Thyroid gland (tissue), 4 donors: ENCODE measurements around the gene MAB21L3. TPM values are rescaled to one million over a fixed set of nuclear protein-coding genes. Genes with fewer than 3 reads are reported as not detected.

Experiments
- DNase-seq, 2 donors: peaks; one replicate each; pipeline ENCODE4 v3.0.0-alpha.2; 2019
- H3K27ac ChIP-seq, 3 donors: fragments of 200-600 bp; sonication (generic); 1 replicate in 2 of 3; 2 replicates in 1 of 3; pipeline ENCODE4 v1.5.1; 2016 to 2019; ENCODE audit warnings: mild to moderate bottlenecking in 1 of 3, moderate library complexity in 1 of 3
- H3K27me3 ChIP-seq: fragments of 200-600 bp; sonication (generic); one replicate; pipeline ENCODE4 v1.5.1; 2019
- H3K36me3 ChIP-seq, 2 donors: fragments of 200-600 bp; sonication (generic); one replicate each; pipeline ENCODE4 v1.5.1; 2016 to 2019
- H3K4me1 ChIP-seq, 2 donors: fragments of 200-600 bp; sonication (generic); one replicate each; pipeline ENCODE4 v1.5.1; 2017 to 2019
- H3K4me3 ChIP-seq, 3 donors: fragments of 200-600 bp; sonication (generic); replicated peaks in 1 of 3; 1 replicate in 2 of 3; 2 replicates in 1 of 3; pipeline ENCODE4 v1.5.1; 2016; ENCODE audit warnings: mild to moderate bottlenecking in 1 of 3
- H3K9me3 ChIP-seq: fragments of 200-600 bp; sonication (generic); one replicate; pipeline ENCODE4 v1.5.1; 2017
- CTCF ChIP-seq, 6 experiments: fragments of 200-600 bp in 3 of 6; fragments of 450-650 bp in 3 of 6; sonication (generic) in 3 of 6; IDR thresholded peaks; one replicate each; pipeline ENCODE4 v1.5.1; 2016 to 2019; ENCODE audit warnings: antibody characterized with exemption in 6 of 6, mild to moderate bottlenecking in 2 of 6, inconsistent platforms in 1 of 6, moderate library complexity in 1 of 6
- POLR2A ChIP-seq, 2 donors: fragments of 450-650 bp; IDR thresholded peaks; one replicate each; pipeline ENCODE4 v1.6.1; 2017; ENCODE audit warnings: antibody characterized with exemption in 2 of 2, mild to moderate bottlenecking in 2 of 2, moderate library complexity in 1 of 2
- WGBS, 2 donors: methylation state at CpG; one replicate each; pipeline ENCODE4 v1.1.5; 2017; 5-methylcytosine and 5-hydroxymethylcytosine counted together
- intact Hi-C: fragments of 100-400 bp; cut with DNase I; formaldehyde crosslinking; loops from one replicate; pipeline ENCODE4 v1.15.1; 2023
- total RNA-seq, 4 donors: library from RNA; depleted of rRNA; stranded (reverse); fragments of >200 nt; gene quantifications; one replicate each; pipeline ENCODE4 v1.2.3, GENCODE V29; 2016

Gene MAB21L3
- total RNA-seq, 4 donors from 2014 or later = 0.34 to 0.89 (median 0.73) TPM

DNA sequence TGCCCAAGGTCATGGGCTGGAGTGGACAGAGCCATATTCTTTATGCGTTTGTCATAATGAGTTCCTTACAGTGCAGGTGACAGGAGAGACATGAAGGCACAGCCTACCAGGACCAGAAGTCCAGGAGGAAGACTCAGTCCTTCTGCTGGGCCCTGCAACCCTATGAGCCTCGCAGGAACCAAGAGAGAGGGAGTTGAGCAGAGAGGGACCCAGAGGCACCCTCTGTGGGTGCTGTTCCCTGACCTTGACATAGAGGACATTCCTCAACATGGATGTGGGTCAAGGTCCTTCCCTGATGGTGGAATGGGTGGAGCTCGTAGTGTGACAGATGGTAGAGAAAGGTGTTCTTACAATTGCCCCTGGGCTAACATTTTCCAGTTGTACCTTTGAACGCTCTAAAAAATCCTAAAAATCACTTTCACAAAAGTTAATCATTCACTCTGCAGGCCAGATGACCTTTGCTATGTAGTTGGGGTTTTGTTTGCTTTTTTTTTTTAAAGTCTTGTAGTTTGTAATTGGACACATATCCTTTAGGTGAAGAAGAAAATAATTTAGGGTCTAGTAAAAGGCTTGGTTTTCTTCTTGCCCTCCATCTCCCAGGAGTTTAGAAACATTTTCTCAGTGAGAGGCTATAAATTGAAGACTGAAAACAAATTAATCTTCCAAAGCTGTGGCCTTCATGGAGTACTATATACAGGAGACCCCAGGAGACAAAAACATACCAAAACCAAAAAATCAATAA, 41.9 kb downstream of the MAB21L3 start:
- no peak overlapping the region for H3K27ac ChIP-seq
- DNase-seq = no peak
- WGBS, 2 donors = 95 to 96% methylated on average over 4 of the region's 4 CpGs
- H3K9me3 ChIP-seq = no peaks in the 10 kb centered on the region
- TF ChIP-seq POLR2A (IDR thresholded peaks at IDR 0.05) = no peak
- no peak for TF ChIP-seq CTCF (IDR thresholded peaks at IDR 0.05)
- no peaks in the 10 kb centered on the region for H3K36me3 ChIP-seq
- peaks cover 4 to 8% of the 10 kb centered on the region in 2 donors for H3K4me1 ChIP-seq
- H3K27me3 ChIP-seq = no peaks in the 10 kb centered on the region
- intact Hi-C loops = loop anchor here (5.0 kb wide), 1 partner anchor 334 kb away; no protein-coding TSS in a partner anchor
- no peak overlapping the region for H3K4me3 ChIP-seq

DNA sequence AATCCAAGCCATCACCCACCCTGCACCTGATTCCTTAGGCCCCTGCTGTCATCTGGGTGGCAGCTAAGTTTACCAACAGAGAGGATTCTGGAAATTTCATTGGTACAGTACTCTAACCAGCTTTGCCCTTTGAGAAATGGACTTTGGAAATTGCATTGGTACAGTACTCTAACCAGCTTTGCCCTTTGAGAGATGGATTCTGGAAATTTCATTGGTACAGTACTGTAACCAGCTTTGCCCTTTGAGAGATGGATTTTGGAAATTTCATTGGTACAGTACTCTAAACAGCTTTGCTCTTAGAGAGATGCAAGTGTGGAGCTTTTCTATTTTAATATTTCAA, 42.5 kb downstream of the MAB21L3 start:
- no peaks in the 10 kb centered on the region for H3K9me3 ChIP-seq
- H3K4me3 ChIP-seq = no peak overlapping the region
- no peaks in the 10 kb centered on the region for H3K36me3 ChIP-seq
- DNase-seq = no peak
- H3K27ac ChIP-seq = no peak overlapping the region
- H3K4me1 ChIP-seq = peaks cover 4 to 8% of the 10 kb centered on the region in 2 donors
- TF ChIP-seq POLR2A (IDR thresholded peaks at IDR 0.05) (no peak), CTCF (IDR thresholded peaks at IDR 0.05) (no peak)
- intact Hi-C loops = loop anchor here (5.0 kb wide), 1 partner anchor 334 kb away; no protein-coding TSS in a partner anchor
- no peaks in the 10 kb centered on the region for H3K27me3 ChIP-seq

- Histone ChIP-seq H3K4me1 (peaks cover 4 to 8% of the 10 kb centered on the region in 2 donors), H3K36me3 (no peaks in the 10 kb centered on the region), H3K4me3 (no peak overlapping the region), H3K27ac (no peak overlapping the region), H3K27me3 (no peaks in the 10 kb centered on the region), H3K9me3 (no peaks in the 10 kb centered on the region)
- intact Hi-C loops = loop anchor here (5.0 kb wide), 1 partner anchor 333 kb away; no protein-coding TSS in a partner anchor
- 90 to 92% methylated on average over 4 of the region's 4 CpGs for WGBS, 2 donors
- no peak for TF ChIP-seq POLR2A (IDR thresholded peaks at IDR 0.05)
- TF ChIP-seq CTCF (IDR thresholded peaks at IDR 0.05) = no peak
- DNase-seq = no peak
Measured at GRCh38 chr1:116154536-116154935, 43.3 kb downstream of the MAB21L3 start.

DNA sequence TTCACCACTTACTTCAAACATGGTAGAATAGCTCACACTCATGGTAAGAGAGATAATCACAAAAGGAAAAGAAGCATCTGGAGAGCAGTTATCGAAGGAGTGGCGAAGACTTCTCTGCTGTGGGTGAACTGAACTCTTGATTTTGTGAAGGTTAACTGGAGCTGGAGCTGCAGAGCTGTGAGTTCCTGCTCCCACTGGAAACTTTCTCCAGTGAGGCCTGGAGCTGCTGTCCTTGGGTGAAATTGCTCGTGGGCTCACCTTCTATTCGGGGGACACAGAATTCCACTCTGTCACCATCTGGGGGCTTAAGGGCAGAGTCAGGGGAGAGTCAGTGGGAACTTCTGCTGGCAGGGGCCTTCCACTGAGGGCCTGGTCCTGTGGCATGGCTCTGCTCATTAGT, 45.9 kb downstream of the MAB21L3 start:
- intact Hi-C loops = no loop called here
- 91 to 94% methylated on average over 4 of the region's 4 CpGs for WGBS, 2 donors
- H3K36me3 ChIP-seq = no peaks in the 10 kb centered on the region
- no peaks in the 10 kb centered on the region for H3K9me3 ChIP-seq
- H3K4me3 ChIP-seq = no peak overlapping the region
- no peak for DNase-seq
- H3K4me1 ChIP-seq = peaks cover 0 to 2% of the 10 kb centered on the region in 2 donors
- no peaks in the 10 kb centered on the region for H3K27me3 ChIP-seq
- TF ChIP-seq CTCF (IDR thresholded peaks at IDR 0.05) = no peak
- TF ChIP-seq POLR2A (IDR thresholded peaks at IDR 0.05) = no peak
- H3K27ac ChIP-seq = no peak overlapping the region

DNA sequence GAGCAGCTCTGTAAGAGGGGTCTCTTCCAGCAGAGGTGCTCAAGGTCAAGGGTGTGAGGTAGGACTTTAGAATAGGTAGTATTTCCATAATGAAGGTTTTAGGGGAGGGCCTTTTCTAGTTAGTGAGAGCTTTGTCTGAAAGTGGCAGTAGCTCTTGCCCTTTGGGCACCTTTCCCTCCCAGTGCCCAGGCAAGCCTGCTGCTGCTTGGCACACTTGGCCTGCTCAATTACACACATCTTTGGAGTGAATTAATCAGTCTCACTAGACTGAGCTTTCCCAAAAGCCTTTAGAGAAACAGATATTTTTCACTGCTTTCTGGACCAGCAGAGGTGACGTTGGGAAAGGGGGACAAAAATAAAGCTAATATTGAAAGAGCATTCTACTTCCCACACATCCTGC, 48.0 kb downstream of the MAB21L3 start:
- intact Hi-C loops = no loop called here
- TF ChIP-seq POLR2A (IDR thresholded peaks at IDR 0.05) (no peak), CTCF (IDR thresholded peaks at IDR 0.05) (no peak)
- DNase-seq = no peak
- Histone ChIP-seq H3K36me3 (no peaks in the 10 kb centered on the region), H3K27ac (no peak overlapping the region), H3K4me3 (no peak overlapping the region), H3K4me1 (no peaks in the 10 kb centered on the region), H3K27me3 (no peaks in the 10 kb centered on the region), H3K9me3 (no peaks in the 10 kb centered on the region)
- WGBS, 2 donors = 79 to 87% methylated on average over 1 of the region's 1 CpG
